Glutamatergic neuron (in vitro differentiated cells): Measurements from ENCODE around the gene FAM210B. TPM values are rescaled to one million over a fixed set of nuclear protein-coding genes. Genes with fewer than 3 reads are reported as not detected.

Source experiments
- DNase-seq: peaks from one replicate; pipeline ENCODE4 v3.0.0; 2022
- H3K27ac Mint-ChIP-seq: one replicate; pipeline ENCODE4 v1.8.0; 2020; ENCODE audit warnings: mild to moderate bottlenecking, mixed read lengths, inconsistent platforms; ENCODE audit not compliant: unreplicated experiment
- H3K27me3 Mint-ChIP-seq: one replicate; pipeline ENCODE4 v1.8.0; 2020; ENCODE audit warnings: mild to moderate bottlenecking, moderate library complexity, mixed read lengths, inconsistent platforms; ENCODE audit not compliant: unreplicated experiment
- H3K36me3 Mint-ChIP-seq: one replicate; pipeline ENCODE4 v1.8.0; 2020; ENCODE audit warnings: mild to moderate bottlenecking, mixed read lengths, inconsistent platforms; ENCODE audit not compliant: unreplicated experiment
- H3K4me1 Mint-ChIP-seq: one replicate; pipeline ENCODE4 v1.8.0; 2020; ENCODE audit warnings: mild to moderate bottlenecking, low read depth, mixed read lengths, inconsistent platforms; ENCODE audit not compliant: unreplicated experiment
- H3K4me3 Mint-ChIP-seq: one replicate; pipeline ENCODE4 v1.8.0; 2020; ENCODE audit warnings: mild to moderate bottlenecking, mixed read lengths, inconsistent platforms; ENCODE audit not compliant: unreplicated experiment
- H3K9me3 Mint-ChIP-seq: one replicate; pipeline ENCODE4 v1.8.0; 2020; ENCODE audit warnings: mild to moderate bottlenecking, moderate library complexity, mixed read lengths, inconsistent platforms; ENCODE audit not compliant: unreplicated experiment
- CTCF ChIP-seq: fragments of 200-600 bp; sonication (generic); IDR thresholded peaks from one replicate; pipeline ENCODE4 v1.5.0; 2021; ENCODE audit not compliant: partially characterized antibody, unreplicated experiment
- total RNA-seq: library from RNA; stranded (reverse); fragmentation: NEBNext Ultra II Directional; extraction: Animal tissue kit (Norgen Biotek cat#: 25700); gene quantifications from one replicate; pipeline ENCODE4 v1.2.1, GENCODE V29; 2021; ENCODE audit not compliant: unreplicated experiment

Gene FAM210B
- total RNA-seq, 1 donor from 2014 or later, result 86.1 TPM

- Mint-ChIP-seq H3K27ac (no peak overlapping the region), H3K27me3 (peaks cover 5% of the 10 kb centered on the region)
These were observed 56.3 kb downstream of the FAM210B start for GRCh38 chr20:56414842-56415765.

GRCh38 chr20:56417402-56417801 lies 58.6 kb downstream of the FAM210B start:
- Mint-ChIP-seq H3K27me3 (peaks cover 7% of the 10 kb centered on the region), H3K36me3 (no peaks in the 10 kb centered on the region), H3K27ac (no peak overlapping the region), H3K4me3 (no peak overlapping the region), H3K9me3 (peaks cover 2% of the 10 kb centered on the region), H3K4me1 (no peaks in the 10 kb centered on the region)
- no peak for DNase-seq
- no peak for TF ChIP-seq CTCF

More at GRCh38 chr20:56414842-56415765, 56.3 kb downstream of the FAM210B start:
- peaks cover 2% of the 10 kb centered on the region for H3K9me3 Mint-ChIP-seq
- H3K4me1 Mint-ChIP-seq, result no peaks in the 10 kb centered on the region
- DNase-seq, result no peak
- no peak overlapping the region for H3K4me3 Mint-ChIP-seq
- TF ChIP-seq CTCF, result no peak
- no peaks in the 10 kb centered on the region for H3K36me3 Mint-ChIP-seq

- peaks cover 2% of the 10 kb centered on the region for H3K9me3 Mint-ChIP-seq
- H3K36me3 Mint-ChIP-seq, result no peaks in the 10 kb centered on the region
- peaks cover 8% of the 10 kb centered on the region for H3K27me3 Mint-ChIP-seq
- H3K4me1 Mint-ChIP-seq, result no peaks in the 10 kb centered on the region
- no peak for TF ChIP-seq CTCF
- H3K27ac Mint-ChIP-seq, result no peak overlapping the region
- no peak for DNase-seq
- no peak overlapping the region for H3K4me3 Mint-ChIP-seq
These were observed 59.1 kb downstream of the FAM210B start for GRCh38 chr20:56417911-56418310.

Other genes starting within 250 kb of the FAM210B start
- gene MC3R, start 110.2 kb upstream of the FAM210B start, total RNA-seq, result not detected
- 12.4 TPM for gene AURKA, start 33.2 kb downstream of the FAM210B start, total RNA-seq
- gene CSTF1, start 33.7 kb downstream of the FAM210B start, total RNA-seq, result 25.6 TPM
- gene CASS4, start 53.3 kb downstream of the FAM210B start, total RNA-seq, result not detected
- gene RTF2, start 109.7 kb downstream of the FAM210B start, total RNA-seq, result 66.3 TPM
- gene FAM209A, start 165.8 kb downstream of the FAM210B start, total RNA-seq, result not detected
- not detected for gene FAM209B, start 174.3 kb downstream of the FAM210B start, total RNA-seq